CD4-positive, alpha-beta T cell treated with Interleukin-10 for 1 hour (primary cell): ENCODE measurements around the gene ATG2A.

Experiments
- DNase-seq: peaks from one replicate; pipeline ENCODE4 v3.0.0-alpha.2; 2020

Gene ATG2A

DNA sequence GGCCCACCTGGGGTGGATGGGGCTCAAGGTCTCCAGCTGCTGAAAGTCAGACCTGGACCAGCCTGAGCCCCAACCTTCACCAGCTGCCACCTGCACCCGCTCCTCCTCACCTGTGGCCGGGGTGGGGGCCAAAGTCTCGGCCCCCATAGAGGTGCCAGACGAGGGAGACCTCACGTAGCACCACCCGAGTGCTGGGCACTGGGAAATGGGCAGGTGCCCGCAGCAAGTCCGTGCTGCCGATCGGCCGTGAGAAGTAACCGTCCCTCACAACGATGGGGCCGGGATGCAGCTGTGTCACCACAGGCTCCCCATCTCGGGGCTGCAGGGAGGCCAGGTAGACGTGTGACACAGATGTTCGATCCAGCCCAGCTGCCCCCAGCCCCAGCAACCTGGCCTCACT lies 16.2 kb downstream of the ATG2A start:
- DNase-seq: no peak

DNA sequence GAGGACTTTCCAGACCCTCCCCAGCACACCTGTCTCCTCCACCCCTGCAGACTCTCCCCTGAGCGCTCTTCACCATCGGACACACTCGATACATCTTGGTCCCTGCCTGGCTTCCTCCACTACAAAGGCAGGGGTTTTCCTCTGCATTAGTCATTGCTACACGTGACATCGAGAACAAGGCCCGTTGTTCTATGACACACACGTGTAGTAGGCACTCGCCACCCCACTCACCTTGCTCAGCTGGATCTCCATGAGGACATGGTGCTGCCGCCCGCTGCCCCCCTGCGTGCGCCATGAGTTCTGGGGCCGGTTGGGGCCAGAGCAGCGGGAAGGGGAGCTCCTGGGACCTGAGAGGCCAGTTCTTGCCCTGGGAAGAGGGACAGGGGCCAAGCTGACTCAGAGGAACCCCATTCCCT lies 16.7 kb downstream of the ATG2A start:
- peak; percentile 87 for DNase-seq

DNA sequence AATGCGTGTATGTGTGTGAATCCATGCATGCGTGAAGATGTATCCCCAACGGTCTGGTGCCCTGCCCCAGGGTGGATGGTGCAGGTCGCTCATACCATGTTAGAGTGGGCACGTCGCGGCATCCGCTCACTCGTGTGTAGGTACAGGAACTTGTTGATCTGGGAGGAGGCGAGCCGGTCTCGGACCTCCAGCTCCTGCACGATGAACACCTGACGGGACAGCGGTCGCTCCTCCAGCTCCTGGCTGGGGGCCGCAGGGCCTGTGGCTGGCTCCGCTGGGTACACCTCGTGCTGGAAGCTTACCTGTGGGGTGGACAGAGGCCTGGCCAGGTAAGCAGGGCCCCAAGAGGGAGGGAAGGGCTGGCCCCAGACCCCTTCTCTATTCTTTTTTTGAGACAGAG lies 18.5 kb downstream of the ATG2A start:
- DNase-seq: no peak

DNA sequence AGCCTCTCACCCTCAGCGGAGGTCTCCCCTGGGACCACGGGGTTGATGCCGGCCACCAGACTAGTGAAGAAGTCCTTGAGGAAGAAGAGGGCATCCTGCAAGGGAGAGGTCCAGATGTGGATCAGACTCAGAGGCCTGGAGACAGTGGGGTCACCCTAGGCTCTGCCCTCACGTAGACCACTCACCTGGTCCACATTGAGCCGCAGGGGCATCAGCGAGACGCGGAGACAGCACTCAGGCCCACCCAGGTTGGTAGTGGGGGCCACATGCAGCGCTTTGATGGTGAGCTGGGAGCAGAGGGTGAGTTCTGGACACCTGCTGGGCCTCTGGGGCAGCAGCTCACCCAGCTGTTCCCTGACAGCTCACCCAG lies 18.9 kb downstream of the ATG2A start:
- no peak for DNase-seq

DNA sequence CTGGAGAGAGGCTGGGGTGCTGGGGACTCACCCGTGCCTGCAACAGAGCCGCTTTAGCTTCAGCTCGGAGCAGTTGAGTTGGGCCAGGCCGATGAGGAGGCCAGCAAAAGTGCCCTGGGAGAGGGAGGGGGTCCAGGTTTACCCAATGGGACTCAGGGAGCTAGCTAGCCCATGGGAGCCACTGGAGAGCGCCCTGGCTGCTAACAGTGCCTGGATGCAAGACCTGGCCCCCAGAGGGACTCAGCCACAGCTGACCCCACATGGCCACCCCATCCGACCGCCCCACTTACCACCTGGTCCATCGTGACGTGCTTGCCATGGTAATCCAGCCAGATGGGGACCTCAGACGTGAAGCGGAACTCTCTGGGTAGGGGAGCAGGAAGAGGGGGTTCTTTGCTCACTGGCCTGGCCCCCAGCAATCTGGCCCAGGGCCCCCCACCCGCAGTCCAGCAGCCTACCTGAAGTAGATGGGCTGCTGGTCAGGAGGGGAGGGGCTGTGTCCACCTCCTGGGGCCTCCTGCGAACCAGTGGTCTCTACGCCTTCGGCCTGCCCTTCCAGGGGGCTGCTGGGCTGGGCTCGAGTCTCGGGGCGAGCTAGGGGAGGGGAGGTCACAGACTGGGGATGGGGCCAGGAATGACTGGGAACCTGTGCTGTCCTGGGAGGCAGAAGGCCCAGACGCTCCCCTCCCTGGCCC lies 19.5 kb downstream of the ATG2A start:
- DNase-seq: no peak

DNA sequence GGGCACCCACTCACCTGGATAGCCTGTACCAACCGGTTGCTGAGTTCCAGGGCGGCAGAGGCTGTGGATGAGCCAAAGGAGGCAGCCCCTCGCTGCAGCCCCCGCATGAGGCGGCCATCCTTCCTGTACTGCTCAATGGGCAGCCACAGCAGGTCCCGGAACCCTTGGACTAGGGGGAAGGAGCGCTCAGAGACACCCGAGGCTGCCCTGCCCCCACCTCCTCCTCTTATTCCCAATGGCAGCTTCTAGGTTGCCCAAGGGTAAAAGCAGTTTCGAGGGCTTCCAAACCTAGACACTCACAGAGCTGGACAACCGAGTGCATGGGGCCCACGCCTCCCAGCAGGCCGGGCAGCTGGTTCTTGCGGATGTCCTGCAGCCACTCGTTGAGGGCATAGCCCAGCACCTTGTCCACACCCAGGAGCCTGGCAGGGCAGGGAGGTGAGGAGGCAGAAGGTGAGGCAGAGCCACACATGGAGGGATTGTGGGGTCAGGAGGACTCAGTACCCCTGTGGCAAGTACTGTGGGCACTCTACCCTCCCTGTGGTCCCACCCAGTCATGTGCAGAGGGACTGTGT lies 20.5 kb downstream of the ATG2A start:
- no peak for DNase-seq

DNA sequence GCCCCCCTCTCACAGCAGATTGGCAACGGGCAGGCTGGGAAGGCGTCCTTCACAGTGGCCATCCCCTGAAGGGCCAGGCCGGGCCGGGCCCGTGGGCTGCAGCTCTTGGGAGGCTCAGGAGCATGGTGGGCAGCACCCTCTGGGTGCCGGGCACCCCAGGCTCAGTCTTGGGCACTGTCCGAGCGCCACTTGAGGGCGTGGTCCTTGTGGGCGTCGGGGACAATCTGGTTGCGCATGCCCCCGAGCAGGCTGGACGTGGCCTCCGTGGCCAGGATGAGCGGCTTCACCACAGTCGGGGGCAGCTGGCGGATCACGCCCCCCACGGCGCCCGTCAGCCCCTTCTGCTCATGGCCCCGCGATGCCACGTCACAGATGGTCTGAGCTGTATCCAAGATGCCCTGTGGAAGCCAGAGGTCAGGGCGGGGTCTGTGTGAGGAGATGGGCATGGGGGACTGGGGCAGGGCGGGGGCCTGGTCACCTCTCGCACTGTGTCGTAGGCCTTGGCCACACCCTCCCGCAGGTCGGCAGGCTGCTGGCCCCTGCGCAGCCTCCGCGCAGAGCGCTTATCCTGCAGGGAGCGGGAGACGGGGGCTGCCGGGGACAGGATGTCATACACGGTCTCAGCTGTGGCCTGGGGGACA lies 22.1 kb downstream of the ATG2A start:
- no peak for DNase-seq

DNA sequence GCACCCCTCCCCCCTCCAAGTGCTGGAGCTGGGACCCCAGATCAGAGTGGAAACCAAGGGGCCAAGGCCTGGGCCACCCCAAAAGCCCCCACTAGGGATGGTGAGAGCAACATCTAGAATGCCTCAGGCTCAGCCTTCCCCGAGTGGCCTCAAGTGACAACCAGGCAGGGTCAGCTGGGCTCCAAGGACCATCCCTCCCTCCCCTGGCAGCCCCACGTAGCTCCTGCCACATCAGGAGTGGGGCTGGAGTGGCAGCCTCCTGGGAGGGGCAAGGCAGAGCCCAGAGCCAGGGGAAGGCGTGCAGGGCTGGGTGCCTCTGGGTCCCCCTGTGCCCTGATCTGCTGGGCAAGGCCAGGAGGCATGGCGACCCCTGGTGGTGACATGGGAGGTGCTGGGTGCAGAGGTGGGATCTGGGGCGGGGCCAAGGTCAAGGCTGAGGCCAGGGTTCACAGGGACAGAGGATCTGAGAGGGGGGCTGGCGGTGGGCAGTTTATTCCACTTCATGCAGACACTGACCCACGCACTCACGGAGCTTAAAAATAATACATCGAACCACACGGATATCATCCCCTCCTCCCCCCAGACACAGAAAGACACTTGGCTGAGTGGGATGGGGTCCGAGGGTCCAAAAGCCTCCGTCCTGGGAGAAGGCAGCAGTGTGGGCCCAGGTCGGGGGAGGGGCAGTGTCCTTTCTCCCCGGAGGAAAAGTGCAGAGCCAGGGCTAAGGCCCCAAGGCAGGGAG lies 22.8 kb downstream of the ATG2A start:
- peak; percentile 90 for DNase-seq

DNA sequence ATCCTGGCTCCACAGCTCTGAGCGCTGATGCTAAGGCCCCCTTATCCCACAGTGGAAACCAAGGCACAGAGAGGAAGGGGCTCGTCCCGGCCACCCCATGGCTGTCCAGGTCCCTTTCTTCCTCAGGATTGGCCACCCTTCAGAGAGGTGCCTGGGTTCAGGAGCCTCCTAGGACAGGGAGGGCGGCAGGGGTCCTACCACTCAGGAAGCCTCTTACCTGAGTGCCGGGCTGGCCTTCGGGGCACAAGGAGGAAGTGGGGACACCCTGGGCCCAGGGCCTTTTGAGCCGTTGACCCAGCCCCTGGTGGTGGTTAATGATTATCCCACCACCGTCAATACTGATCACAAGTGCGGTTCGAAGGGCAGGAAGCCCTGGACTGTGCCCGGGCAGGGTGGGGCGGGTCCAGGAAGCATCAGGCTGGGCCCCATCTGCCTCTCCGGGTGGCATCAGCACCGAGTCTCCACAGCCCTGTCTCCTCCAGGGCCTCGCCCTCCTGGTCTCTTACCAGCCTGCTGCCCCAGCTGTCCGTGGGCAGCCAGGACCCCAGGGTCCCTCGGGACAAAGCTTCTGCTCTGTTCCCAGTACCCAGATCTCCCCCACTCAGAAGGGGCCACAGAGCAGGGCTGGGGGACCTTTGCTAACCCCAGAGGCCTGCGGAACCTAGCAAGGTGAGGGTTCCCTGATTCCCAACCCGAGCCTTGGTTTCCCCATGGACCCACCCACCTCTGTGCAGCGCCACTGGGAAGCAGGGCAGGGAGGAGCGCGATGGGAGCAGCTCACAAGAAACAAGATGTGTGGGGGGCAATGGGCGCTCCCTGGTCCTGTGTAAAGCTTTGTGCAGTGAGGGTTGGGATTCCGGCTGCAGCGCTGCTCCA lies 23.6 kb downstream of the ATG2A start:
- no peak for DNase-seq

DNA sequence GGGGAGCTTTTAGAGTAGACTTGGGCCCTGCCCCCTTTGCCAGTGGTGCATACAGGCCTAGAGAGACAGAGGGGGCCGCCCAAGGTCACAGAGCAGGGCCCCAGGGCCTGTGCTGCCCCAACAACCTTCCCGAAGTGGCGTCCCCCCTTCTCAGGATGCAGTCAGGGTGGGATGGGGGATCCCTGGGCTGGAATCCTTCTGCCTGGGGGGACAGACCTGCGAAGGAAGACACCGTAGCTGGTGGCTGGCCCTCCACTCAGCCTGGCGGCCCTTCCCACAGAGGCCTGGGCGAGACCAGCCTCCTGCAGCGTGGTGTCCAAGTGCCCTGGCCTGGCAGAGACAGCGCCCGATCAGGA lies 24.2 kb downstream of the ATG2A start:
- no peak for DNase-seq

DNA sequence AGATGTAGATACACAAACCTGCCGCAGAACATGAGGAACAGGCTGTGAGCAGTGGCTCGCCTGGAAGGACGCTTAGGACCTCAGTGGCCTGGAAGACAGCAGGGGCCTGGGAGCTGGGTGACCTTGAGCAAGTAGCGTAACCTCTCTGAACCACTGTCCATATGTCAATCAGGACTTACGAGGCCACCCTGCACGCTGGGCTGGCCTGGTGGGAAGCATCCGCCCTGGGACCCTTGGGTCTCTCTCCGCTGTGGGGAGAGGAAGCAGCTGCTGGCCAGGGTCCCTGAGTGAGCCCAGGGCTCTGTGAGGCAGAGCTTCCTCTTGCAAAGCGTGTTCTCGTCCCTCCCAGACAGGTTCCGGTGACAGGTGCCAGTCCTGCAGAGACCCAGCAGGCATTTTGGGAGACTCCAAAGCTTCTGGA lies 24.6 kb downstream of the ATG2A start:
- DNase-seq: no peak

DNA sequence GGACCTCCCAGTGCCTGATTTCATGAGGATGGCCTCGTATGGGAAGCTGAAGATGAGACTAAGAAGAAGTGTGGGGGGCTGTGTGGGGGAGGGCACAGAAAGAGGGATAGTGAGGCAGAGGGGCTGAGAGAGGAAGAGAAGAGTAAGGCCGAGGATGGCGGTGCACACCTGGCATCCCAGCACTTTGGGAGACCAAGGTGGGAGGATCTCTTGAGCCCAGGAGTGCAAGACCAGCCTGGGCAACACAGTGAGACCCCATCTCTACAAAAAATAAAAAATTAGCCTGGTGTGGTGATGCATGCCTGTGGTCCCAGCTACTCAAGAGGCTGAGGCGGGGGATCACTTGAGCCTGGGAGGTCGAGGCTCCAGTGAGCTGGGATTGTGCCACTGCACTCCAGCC lies 25.1 kb downstream of the ATG2A start:
- DNase-seq: no peak

DNA sequence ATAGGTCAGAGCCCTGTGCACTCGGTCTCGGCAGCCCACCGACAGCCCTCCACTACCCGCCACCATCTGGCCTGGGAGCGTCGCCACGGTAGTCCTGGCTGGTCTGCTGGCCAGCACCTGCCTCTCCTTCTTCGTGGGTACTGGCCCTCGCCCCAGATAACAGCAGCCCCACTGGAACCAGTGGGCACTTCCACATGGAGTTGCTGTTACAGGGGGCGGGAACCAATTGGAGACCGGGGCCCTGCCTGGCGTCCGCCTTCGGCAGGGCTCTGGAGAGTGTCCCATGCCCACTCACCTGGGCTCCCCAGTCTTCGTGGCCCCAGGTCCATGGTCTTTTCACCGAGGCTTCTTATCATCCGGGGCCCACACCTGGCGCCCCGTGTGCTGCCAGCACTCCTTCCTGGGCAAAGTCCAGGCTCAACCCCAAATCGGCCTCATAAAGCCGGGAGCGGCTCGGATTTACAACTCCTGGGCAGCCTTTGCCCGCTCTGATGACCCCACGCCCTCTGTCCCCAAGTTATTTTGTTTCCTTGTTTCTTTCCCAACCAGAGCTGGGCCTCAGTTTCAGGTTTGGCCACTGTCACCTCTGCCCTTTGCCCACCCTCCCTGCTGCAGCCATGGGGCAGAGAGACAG lies 25.7 kb downstream of the ATG2A start:
- no peak for DNase-seq

DNA sequence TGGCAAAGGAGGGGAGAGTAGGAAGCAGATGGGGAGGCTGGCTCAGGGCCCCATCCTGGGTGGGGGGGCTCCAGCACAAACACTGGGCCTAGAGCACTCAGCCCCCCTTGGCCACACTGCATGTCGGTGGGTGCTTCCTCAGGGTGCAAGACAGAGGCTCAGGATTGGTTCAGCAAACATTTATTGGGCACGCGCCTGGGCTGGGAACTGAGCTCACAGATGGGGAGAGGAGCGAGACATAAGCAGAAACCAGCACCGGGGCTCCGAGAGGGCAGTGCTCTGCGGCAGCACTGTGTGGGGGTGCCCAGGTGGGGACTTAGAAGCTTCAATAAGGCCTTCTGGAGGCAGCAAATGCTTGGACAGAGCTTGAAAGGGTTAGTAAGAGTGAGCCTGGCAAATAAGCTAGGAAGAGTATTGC lies 26.5 kb downstream of the ATG2A start:
- DNase-seq: no peak

DNA sequence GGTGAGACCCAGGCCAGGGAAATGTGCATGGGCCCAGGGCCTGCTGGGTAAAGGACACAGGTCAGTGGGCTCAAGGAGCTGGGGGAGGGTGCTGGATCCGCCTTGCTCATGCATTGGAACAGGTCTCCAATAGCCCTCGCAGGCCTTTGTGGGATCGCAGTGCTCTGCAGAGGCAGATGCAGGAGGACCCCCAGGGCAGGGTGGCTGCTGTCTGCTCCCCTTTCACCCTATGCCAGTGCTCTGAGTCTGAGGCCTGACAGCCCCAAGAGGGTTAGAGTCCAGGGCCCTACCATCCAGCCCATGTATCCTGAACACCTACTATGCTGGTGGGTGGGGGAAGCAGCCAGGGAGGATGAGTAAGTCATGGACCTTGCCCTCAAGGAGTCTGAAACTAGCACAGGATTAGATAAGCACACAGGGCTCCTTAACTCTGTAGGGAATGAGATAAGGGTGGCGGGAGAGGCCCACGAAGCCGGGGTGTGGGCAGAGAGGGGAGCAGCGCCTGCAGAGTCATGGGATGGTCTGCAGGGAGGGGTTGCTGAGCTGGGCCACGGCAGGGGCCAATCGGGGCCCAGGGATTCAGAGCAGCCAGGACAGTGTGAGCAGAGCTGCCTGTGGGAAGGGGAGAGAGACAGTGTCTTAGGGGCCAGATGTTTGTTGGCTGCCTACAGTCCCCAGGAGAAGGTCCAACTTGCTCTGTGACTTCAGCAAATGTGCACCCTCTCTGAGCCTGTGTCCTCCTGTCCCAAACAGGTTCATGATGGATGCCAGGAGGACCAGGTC lies 28.1 kb downstream of the ATG2A start:
- no peak for DNase-seq

DNA sequence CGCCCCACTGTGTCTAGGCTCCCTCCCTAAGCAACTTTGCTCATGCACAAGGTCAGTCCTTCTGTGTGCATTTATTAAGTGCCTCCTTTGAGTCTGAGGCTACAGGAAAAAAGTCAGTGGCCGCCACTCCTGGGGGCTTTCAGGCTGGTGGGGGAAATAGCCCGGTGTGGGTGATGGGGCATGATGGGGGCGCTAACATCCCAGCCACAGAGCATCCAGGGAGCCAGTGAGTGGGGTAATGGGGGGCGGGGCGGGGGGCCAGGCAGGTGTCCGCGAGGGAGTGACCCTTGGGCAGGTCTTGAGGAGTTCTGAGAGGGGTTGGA lies 28.6 kb downstream of the ATG2A start:
- no peak for DNase-seq

DNA sequence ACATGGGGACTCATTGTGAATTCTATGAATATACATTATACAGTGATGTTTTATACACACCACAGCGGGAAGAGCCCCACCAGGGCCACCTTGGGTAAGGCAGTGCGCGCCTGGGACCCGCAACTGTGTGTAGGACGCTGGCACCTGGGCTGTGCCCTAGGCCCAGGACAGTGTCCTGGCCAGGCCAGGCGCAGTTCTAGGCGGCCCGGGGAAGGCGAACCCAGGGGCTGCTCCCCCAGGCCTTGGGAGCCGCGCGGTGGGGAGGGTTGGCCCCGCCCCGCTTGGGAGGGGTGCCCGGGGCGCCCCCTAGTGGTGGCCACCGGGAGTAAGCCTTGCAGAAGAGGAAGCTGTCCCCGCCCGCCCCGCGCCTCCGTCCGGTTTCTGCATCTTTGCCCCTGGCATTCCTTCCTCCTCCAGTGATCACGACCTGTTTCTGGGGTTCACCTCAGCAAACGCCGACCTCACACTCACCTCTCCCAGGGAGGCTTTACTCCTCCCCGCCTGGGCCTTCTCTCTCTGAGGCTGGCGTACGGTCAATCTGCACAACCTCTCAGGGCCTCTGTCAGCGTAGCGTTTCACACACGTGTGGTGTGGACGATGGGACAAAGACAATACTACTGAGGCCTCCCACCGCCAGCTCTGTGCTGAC lies 29.1 kb downstream of the ATG2A start:
- peak; percentile 86 for DNase-seq

DNA sequence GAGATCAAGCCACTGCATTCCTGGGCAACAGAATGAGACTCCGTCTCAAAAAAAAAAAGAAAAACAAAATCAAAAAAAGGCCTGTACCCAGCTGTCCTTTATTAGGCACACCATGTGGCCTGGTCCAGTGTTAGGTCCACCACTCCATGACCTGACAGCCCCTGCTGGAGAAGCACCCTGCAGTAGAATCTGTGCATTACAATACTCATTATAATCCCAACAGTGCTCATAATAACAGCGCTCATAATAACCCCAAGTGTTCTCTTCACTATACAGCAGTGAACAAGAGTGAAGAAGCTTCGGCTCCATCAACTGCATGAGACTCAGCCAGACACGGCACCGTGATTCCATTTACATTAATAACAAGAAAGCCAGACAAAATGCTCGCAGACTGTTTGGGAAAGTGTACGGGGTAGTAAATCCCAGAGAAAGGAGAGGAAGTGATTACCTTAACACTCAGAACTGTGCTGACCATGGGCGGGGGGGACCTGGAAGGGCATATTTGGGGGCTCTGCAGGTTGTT lies 29.7 kb downstream of the ATG2A start:
- DNase-seq: no peak

DNA sequence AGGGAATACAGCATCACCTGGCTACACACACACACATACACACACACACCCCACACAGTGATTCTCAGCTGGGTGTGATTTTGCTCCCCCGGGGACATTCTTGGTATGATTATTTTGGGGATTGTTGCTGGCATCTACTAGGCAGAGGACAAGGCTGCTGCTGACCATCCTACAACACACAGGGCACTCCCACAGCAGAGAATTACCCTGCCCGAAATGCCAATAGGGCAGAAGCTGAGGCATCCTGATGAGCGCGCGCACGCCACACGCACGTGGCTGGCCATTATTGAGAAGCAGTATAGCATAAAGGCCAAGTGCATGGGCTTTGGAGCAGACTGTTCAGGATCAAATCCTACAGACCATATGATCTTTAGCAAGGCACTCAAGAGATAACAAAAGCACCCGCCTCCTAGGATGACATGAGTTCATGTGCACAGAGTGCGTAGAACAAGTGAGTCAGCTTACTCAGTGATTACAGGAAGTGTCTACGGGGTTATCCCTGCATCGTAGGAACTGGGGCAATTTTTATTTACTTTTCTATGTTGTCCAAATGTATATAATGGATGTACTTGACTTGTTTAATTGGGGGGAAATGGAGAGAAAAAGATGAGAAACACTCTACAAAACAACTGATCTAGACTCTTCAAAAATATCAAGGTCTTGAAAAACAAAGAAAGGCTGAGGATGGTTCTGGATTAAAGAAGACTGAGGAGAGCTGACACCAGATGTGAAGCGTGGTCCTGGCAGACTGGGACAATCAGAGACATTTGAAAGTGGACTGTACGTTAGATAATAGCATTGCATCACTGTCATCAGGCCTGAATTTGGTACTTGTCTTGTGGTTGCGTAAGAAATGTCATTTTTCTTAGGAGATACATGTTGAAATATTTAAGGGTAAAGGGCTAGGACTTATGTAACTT lies 31.4 kb downstream of the ATG2A start:
- peak; percentile 60 for DNase-seq

DNA sequence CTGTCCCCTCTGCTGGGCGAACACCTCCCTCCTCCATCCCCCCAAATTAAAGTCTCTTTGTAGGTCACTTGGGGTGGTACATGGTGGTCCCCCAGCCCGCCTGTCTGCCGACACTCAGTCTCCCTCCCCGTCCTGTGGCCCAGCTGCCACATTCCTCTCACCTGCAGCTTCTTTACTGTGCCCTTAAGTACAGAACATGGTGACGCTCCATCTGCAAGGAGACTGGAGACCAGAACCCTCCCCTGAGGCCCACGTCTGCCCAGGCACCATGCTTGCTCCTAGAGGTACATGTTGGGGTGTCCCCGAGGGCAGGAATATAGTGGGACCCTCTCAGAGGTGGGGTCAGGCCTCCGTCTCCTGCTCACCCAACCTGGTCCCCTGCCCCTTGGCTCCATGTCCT lies 33.0 kb downstream of the ATG2A start:
- no peak for DNase-seq
